ENCODE results near the gene PRKCA.
"Not testable (repeated sequence)": the region's sequence is repeated elsewhere in the genome, so short reads cannot be mapped to it uniquely, and the experiment has no call there.

PRKCA gene

GRCh38 chr17:66326476-66327047, 24.1 kb downstream of the PRKCA start:
- peaks cover 20% of the 10 kb centered on the region for H3K36me3 Mint-ChIP-seq
- no peaks in the 10 kb centered on the region for H3K27me3 Mint-ChIP-seq
- H3K4me1 Mint-ChIP-seq (ENCODE audit: low read depth), result peaks cover 81% of the 10 kb centered on the region
- peaks cover 3% of the 10 kb centered on the region for H3K9me3 Mint-ChIP-seq (ENCODE audit: low read depth)
- H3K4me3 Mint-ChIP-seq, result no peak overlapping the region
- H3K27ac Mint-ChIP-seq, result peak overlapping the region; percentile 67

GRCh38 chr17:66330646-66331037, 28.2 kb downstream of the PRKCA start:
- peaks cover 14% of the 10 kb centered on the region for H3K36me3 Mint-ChIP-seq
- H3K4me3 Mint-ChIP-seq, result peak overlapping the region; percentile 77
- H3K27me3 Mint-ChIP-seq, result no peaks in the 10 kb centered on the region
- H3K27ac Mint-ChIP-seq, result peak overlapping the region; percentile 91
- H3K4me1 Mint-ChIP-seq (ENCODE audit: low read depth), result peaks cover 83% of the 10 kb centered on the region
- no peaks in the 10 kb centered on the region for H3K9me3 Mint-ChIP-seq (ENCODE audit: low read depth)

- H3K27ac Mint-ChIP-seq, result peak overlapping the region; percentile 91
- H3K36me3 Mint-ChIP-seq, result peaks cover 14% of the 10 kb centered on the region
- H3K27me3 Mint-ChIP-seq, result no peaks in the 10 kb centered on the region
- peak overlapping the region; percentile 77 for H3K4me3 Mint-ChIP-seq
- H3K9me3 Mint-ChIP-seq (ENCODE audit: low read depth), result no peaks in the 10 kb centered on the region
- H3K4me1 Mint-ChIP-seq (ENCODE audit: low read depth), result peaks cover 83% of the 10 kb centered on the region
These were observed 28.8 kb downstream of the PRKCA start for GRCh38 chr17:66331038-66331816.

- Mint-ChIP-seq H3K9me3 (ENCODE audit: low read depth) (no peaks in the 10 kb centered on the region), H3K36me3 (peaks cover 10% of the 10 kb centered on the region), H3K4me1 (ENCODE audit: low read depth) (peaks cover 79% of the 10 kb centered on the region), H3K4me3 (no peak overlapping the region), H3K27me3 (no peaks in the 10 kb centered on the region), H3K27ac (peak overlapping the region; percentile 83)
These were observed 33.4 kb downstream of the PRKCA start for GRCh38 chr17:66335797-66336196.

- Mint-ChIP-seq H3K27me3 (no peaks in the 10 kb centered on the region), H3K4me3 (no peak overlapping the region), H3K9me3 (ENCODE audit: low read depth) (no peaks in the 10 kb centered on the region), H3K36me3 (peaks cover 16% of the 10 kb centered on the region), H3K27ac (peak overlapping the region; percentile 68), H3K4me1 (ENCODE audit: low read depth) (peaks cover 81% of the 10 kb centered on the region)
These were observed 34.9 kb downstream of the PRKCA start for GRCh38 chr17:66337268-66337667.

GRCh38 chr17:66337866-66338485, 35.6 kb downstream of the PRKCA start:
- H3K27ac Mint-ChIP-seq, result peak overlapping the region; percentile 47
- peaks cover 83% of the 10 kb centered on the region for H3K4me1 Mint-ChIP-seq (ENCODE audit: low read depth)
- H3K36me3 Mint-ChIP-seq, result peaks cover 16% of the 10 kb centered on the region
- no peaks in the 10 kb centered on the region for H3K9me3 Mint-ChIP-seq (ENCODE audit: low read depth)
- no peak overlapping the region for H3K4me3 Mint-ChIP-seq
- no peaks in the 10 kb centered on the region for H3K27me3 Mint-ChIP-seq

GRCh38 chr17:66338937-66339336, 36.5 kb downstream of the PRKCA start:
- Mint-ChIP-seq H3K27me3 (no peaks in the 10 kb centered on the region), H3K27ac (peak overlapping the region; percentile 83), H3K9me3 (ENCODE audit: low read depth) (no peaks in the 10 kb centered on the region), H3K36me3 (peaks cover 20% of the 10 kb centered on the region), H3K4me3 (peak overlapping the region; percentile 76), H3K4me1 (ENCODE audit: low read depth) (peaks cover 84% of the 10 kb centered on the region)

GRCh38 chr17:66339561-66339960, 37.1 kb downstream of the PRKCA start:
- Mint-ChIP-seq H3K4me1 (ENCODE audit: low read depth) (peaks cover 80% of the 10 kb centered on the region), H3K36me3 (peaks cover 19% of the 10 kb centered on the region), H3K4me3 (peak overlapping the region; percentile 76), H3K27me3 (no peaks in the 10 kb centered on the region), H3K9me3 (ENCODE audit: low read depth) (no peaks in the 10 kb centered on the region), H3K27ac (peak overlapping the region; percentile 83)

GRCh38 chr17:66340720-66341119, 38.3 kb downstream of the PRKCA start:
- Mint-ChIP-seq H3K9me3 (ENCODE audit: low read depth) (no peaks in the 10 kb centered on the region), H3K27ac (peak overlapping the region; percentile 83), H3K4me3 (no peak overlapping the region), H3K27me3 (no peaks in the 10 kb centered on the region), H3K4me1 (ENCODE audit: low read depth) (peaks cover 80% of the 10 kb centered on the region), H3K36me3 (peaks cover 18% of the 10 kb centered on the region)

GRCh38 chr17:66341462-66341861, 39.0 kb downstream of the PRKCA start:
- Mint-ChIP-seq H3K36me3 (peaks cover 18% of the 10 kb centered on the region), H3K4me3 (peak overlapping the region; percentile 15), H3K27ac (peak overlapping the region; percentile 1), H3K27me3 (no peaks in the 10 kb centered on the region), H3K9me3 (ENCODE audit: low read depth) (no peaks in the 10 kb centered on the region), H3K4me1 (ENCODE audit: low read depth) (peaks cover 74% of the 10 kb centered on the region)

- not testable (repeated sequence) for H3K9me3 Mint-ChIP-seq (ENCODE audit: low read depth); H3K27ac Mint-ChIP-seq; H3K27me3 Mint-ChIP-seq; H3K4me3 Mint-ChIP-seq
- Mint-ChIP-seq H3K4me1 (ENCODE audit: low read depth) (peaks cover 72% of the 10 kb centered on the region), H3K36me3 (peaks cover 19% of the 10 kb centered on the region)
These were observed 39.9 kb downstream of the PRKCA start for GRCh38 chr17:66342263-66342662.

- Mint-ChIP-seq H3K27me3 (no peaks in the 10 kb centered on the region), H3K36me3 (peaks cover 17% of the 10 kb centered on the region), H3K27ac (no peak overlapping the region), H3K4me1 (ENCODE audit: low read depth) (peaks cover 75% of the 10 kb centered on the region), H3K4me3 (no peak overlapping the region), H3K9me3 (ENCODE audit: low read depth) (no peaks in the 10 kb centered on the region)
These were observed 41.2 kb downstream of the PRKCA start for GRCh38 chr17:66343531-66344078.

GRCh38 chr17:66344473-66344872, 42.1 kb downstream of the PRKCA start:
- Mint-ChIP-seq H3K27ac (no peak overlapping the region), H3K4me1 (ENCODE audit: low read depth) (peaks cover 75% of the 10 kb centered on the region), H3K9me3 (ENCODE audit: low read depth) (no peaks in the 10 kb centered on the region), H3K4me3 (no peak overlapping the region), H3K36me3 (peaks cover 17% of the 10 kb centered on the region), H3K27me3 (no peaks in the 10 kb centered on the region)

GRCh38 chr17:66345264-66345663, 42.9 kb downstream of the PRKCA start:
- peaks cover 75% of the 10 kb centered on the region for H3K4me1 Mint-ChIP-seq (ENCODE audit: low read depth)
- H3K36me3 Mint-ChIP-seq, result peaks cover 14% of the 10 kb centered on the region
- no peak overlapping the region for H3K27ac Mint-ChIP-seq

GRCh38 chr17:66345949-66346638, 43.7 kb downstream of the PRKCA start:
- not testable (repeated sequence) for H3K4me3 Mint-ChIP-seq; H3K27me3 Mint-ChIP-seq; H3K27ac Mint-ChIP-seq; H3K9me3 Mint-ChIP-seq (ENCODE audit: low read depth)
- peaks cover 73% of the 10 kb centered on the region for H3K4me1 Mint-ChIP-seq (ENCODE audit: low read depth)
- peaks cover 14% of the 10 kb centered on the region for H3K36me3 Mint-ChIP-seq

More at GRCh38 chr17:66345264-66345663, 42.9 kb downstream of the PRKCA start:
- Mint-ChIP-seq H3K27me3 (no peaks in the 10 kb centered on the region), H3K4me3 (no peak overlapping the region), H3K9me3 (ENCODE audit: low read depth) (no peaks in the 10 kb centered on the region)
